ENCODE measurements around the gene SNTG2. TPM values are rescaled to one million over a fixed set of nuclear protein-coding genes. Genes with fewer than 3 reads are reported as not detected.
A peak's percentile ranks its signal among the peaks of the same experiment; 100 is the strongest.

The SNTG2 gene
- total RNA-seq, 1 donor from 2014 or later = 0.47 TPM

GRCh38 chr2:1162768-1163584 lies 212.3 kb downstream of the SNTG2 start:
- peaks cover 9% of the 10 kb centered on the region for H3K4me1 Mint-ChIP-seq
- no peaks in the 10 kb centered on the region for H3K27me3 Mint-ChIP-seq (ENCODE audit: low read depth)
- no peak overlapping the region for H3K4me3 Mint-ChIP-seq
- peaks cover 10% of the 10 kb centered on the region for H3K9me3 Mint-ChIP-seq
- H3K36me3 Mint-ChIP-seq (ENCODE audit: low read depth) = peaks cover 8% of the 10 kb centered on the region
- no peak for DNase-seq (ENCODE audit: low read depth, low spot score)
- peak overlapping the region; percentile 93 for H3K27ac Mint-ChIP-seq (ENCODE audit: unreplicated experiment)
- TF ChIP-seq CTCF (conservative IDR thresholded peaks at IDR 0.05) = no peak

- no peak for TF ChIP-seq CTCF (conservative IDR thresholded peaks at IDR 0.05)
- Mint-ChIP-seq H3K27ac (ENCODE audit: unreplicated experiment) (no peak overlapping the region), H3K4me3 (no peak overlapping the region), H3K27me3 (ENCODE audit: low read depth) (no peaks in the 10 kb centered on the region), H3K9me3 (peaks cover 10% of the 10 kb centered on the region), H3K4me1 (peaks cover 18% of the 10 kb centered on the region), H3K36me3 (ENCODE audit: low read depth) (peaks cover 8% of the 10 kb centered on the region)
- DNase-seq (ENCODE audit: low read depth, low spot score) = no peak
These were observed 216.3 kb downstream of the SNTG2 start for GRCh38 chr2:1166976-1167375.

GRCh38 chr2:1168846-1169245 lies 218.2 kb downstream of the SNTG2 start:
- no peaks in the 10 kb centered on the region for H3K36me3 Mint-ChIP-seq (ENCODE audit: low read depth)
- no peaks in the 10 kb centered on the region for H3K27me3 Mint-ChIP-seq (ENCODE audit: low read depth)
- H3K27ac Mint-ChIP-seq (ENCODE audit: unreplicated experiment) = no peak overlapping the region
- DNase-seq (ENCODE audit: low read depth, low spot score) = no peak
- no peak overlapping the region for H3K4me3 Mint-ChIP-seq
- peaks cover 9% of the 10 kb centered on the region for H3K4me1 Mint-ChIP-seq
- no peaks in the 10 kb centered on the region for H3K9me3 Mint-ChIP-seq
- no peak for TF ChIP-seq CTCF (conservative IDR thresholded peaks at IDR 0.05)

- Mint-ChIP-seq H3K36me3 (ENCODE audit: low read depth) (no peaks in the 10 kb centered on the region), H3K27ac (ENCODE audit: unreplicated experiment) (no peak overlapping the region), H3K27me3 (ENCODE audit: low read depth) (no peaks in the 10 kb centered on the region), H3K4me3 (no peak overlapping the region), H3K9me3 (peaks cover 2% of the 10 kb centered on the region), H3K4me1 (peaks cover 9% of the 10 kb centered on the region)
- no peak for DNase-seq (ENCODE audit: low read depth, low spot score)
- TF ChIP-seq CTCF (conservative IDR thresholded peaks at IDR 0.05) = no peak
These were observed 218.8 kb downstream of the SNTG2 start for GRCh38 chr2:1169291-1169949.

- Mint-ChIP-seq H3K27me3 (ENCODE audit: low read depth) (no peaks in the 10 kb centered on the region), H3K4me1 (peaks cover 9% of the 10 kb centered on the region), H3K4me3 (no peak overlapping the region), H3K9me3 (peaks cover 2% of the 10 kb centered on the region), H3K27ac (ENCODE audit: unreplicated experiment) (peak overlapping the region; percentile 78), H3K36me3 (ENCODE audit: low read depth) (no peaks in the 10 kb centered on the region)
- no peak for DNase-seq (ENCODE audit: low read depth, low spot score)
- TF ChIP-seq CTCF (conservative IDR thresholded peaks at IDR 0.05) = no peak
These were observed 219.6 kb downstream of the SNTG2 start for GRCh38 chr2:1170241-1170640.
